C4-2B (cell line): ENCODE data around the gene GDF10.

ENCODE experiments used
- ZFX ChIP-seq: fragments of 450-650 bp; IDR thresholded peaks from 2 replicates; pipeline ENCODE4 v1.6.1; 2017
- TF ChIP-seq, protein P1 (sequence below): fragments of 450-650 bp; conservative IDR thresholded peaks from 2 replicates; pipeline ENCODE4 v1.5.1; 2017; ENCODE audit warnings: mild to moderate bottlenecking

- TF ChIP-seq, protein P1, sequence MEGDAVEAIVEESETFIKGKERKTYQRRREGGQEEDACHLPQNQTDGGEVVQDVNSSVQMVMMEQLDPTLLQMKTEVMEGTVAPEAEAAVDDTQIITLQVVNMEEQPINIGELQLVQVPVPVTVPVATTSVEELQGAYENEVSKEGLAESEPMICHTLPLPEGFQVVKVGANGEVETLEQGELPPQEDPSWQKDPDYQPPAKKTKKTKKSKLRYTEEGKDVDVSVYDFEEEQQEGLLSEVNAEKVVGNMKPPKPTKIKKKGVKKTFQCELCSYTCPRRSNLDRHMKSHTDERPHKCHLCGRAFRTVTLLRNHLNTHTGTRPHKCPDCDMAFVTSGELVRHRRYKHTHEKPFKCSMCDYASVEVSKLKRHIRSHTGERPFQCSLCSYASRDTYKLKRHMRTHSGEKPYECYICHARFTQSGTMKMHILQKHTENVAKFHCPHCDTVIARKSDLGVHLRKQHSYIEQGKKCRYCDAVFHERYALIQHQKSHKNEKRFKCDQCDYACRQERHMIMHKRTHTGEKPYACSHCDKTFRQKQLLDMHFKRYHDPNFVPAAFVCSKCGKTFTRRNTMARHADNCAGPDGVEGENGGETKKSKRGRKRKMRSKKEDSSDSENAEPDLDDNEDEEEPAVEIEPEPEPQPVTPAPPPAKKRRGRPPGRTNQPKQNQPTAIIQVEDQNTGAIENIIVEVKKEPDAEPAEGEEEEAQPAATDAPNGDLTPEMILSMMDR = peak; percentile 99
- no peak for TF ChIP-seq ZFX
These were observed 40.7 kb downstream of the GDF10 start for GRCh38 chr10:47340608-47341170.
